Lower lobe of right lung (tissue), 2 donors: ENCODE data around the gene CD93. TPM values are rescaled to one million over a fixed set of nuclear protein-coding genes. Genes with fewer than 3 reads are reported as not detected.

Experiments used
- ATAC-seq, 2 donors: fragments of 200-7000 bp; cut with Tn5 transposase; one replicate each; pipeline ENCODE4 v1.9.1; 2020 to 2022; ENCODE audit warnings: mild to moderate bottlenecking in 2 of 2, moderate library complexity in 2 of 2
- DNase-seq: peaks from one replicate; pipeline ENCODE4 v3.0.0-alpha.2; 2020
- H3K27ac ChIP-seq: fragments of 200-600 bp; one replicate; pipeline ENCODE4 v1.8.0; 2022
- H3K27me3 ChIP-seq: fragments of 200-600 bp; one replicate; pipeline ENCODE4 v1.8.0; 2022; ENCODE audit warnings: low read depth
- H3K36me3 ChIP-seq: fragments of 200-600 bp; one replicate; pipeline ENCODE4 v1.8.0; 2022; ENCODE audit warnings: mild to moderate bottlenecking
- H3K4me1 ChIP-seq: fragments of 200-600 bp; one replicate; pipeline ENCODE4 v1.8.0; 2022
- H3K4me3 ChIP-seq: fragments of 200-600 bp; one replicate; pipeline ENCODE4 v1.8.0; 2022; ENCODE audit warnings: mild to moderate bottlenecking
- H3K9me3 ChIP-seq: fragments of 200-600 bp; one replicate; pipeline ENCODE4 v1.8.0; 2022
- intact Hi-C: fragments of 100-400 bp; cut with DNase I; formaldehyde crosslinking; loops from one replicate; pipeline ENCODE4 v1.11.0; 2022
- total RNA-seq: library from RNA; stranded (reverse); fragmentation: NEBNext Ultra II Directional; extraction: Animal tissue kit (Norgen Biotek cat#: 25700); gene quantifications from one replicate; pipeline ENCODE4 v1.2.1, GENCODE V29; 2021
- TF ChIP-seq, protein P1 (sequence below): fragments of 200-600 bp; IDR thresholded peaks from one replicate; pipeline ENCODE4 v1.8.0; 2022; ENCODE audit warnings: antibody characterized with exemption, mild to moderate bottlenecking
- donor health status: DM: no; HTN: yes; CAD: no; lungs with severe emphysema.

The CD93 gene
- total RNA-seq, 1 donor from 2014 or later: 99.7 TPM

DNA sequence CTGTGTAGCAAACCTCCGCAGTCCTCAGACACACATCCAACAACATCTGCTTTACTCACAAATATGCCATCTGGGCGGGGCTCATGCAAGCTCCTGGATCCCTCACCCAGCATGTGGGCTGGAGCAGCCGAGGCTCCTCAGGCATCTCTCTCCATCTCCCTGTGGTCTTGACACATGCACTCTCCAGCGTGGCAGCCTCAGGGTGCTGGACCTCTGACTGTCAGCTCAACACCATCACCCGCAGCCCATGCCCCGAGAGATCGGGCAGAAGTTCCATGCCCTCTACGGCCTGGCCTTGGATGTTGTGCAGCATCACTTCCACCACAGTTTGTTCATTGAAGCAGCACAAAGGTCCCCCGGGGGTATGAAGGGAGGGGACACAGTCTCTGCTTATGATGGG lies 32.6 kb upstream of the CD93 start:
- H3K27me3 ChIP-seq: no peaks in the 10 kb centered on the region
- DNase-seq (no peak), ATAC-seq (no peak)
- no peaks in the 10 kb centered on the region for H3K9me3 ChIP-seq
- peaks cover 37% of the 10 kb centered on the region for H3K4me1 ChIP-seq
- intact Hi-C loops: no loop called here
- TF ChIP-seq, protein P1, sequence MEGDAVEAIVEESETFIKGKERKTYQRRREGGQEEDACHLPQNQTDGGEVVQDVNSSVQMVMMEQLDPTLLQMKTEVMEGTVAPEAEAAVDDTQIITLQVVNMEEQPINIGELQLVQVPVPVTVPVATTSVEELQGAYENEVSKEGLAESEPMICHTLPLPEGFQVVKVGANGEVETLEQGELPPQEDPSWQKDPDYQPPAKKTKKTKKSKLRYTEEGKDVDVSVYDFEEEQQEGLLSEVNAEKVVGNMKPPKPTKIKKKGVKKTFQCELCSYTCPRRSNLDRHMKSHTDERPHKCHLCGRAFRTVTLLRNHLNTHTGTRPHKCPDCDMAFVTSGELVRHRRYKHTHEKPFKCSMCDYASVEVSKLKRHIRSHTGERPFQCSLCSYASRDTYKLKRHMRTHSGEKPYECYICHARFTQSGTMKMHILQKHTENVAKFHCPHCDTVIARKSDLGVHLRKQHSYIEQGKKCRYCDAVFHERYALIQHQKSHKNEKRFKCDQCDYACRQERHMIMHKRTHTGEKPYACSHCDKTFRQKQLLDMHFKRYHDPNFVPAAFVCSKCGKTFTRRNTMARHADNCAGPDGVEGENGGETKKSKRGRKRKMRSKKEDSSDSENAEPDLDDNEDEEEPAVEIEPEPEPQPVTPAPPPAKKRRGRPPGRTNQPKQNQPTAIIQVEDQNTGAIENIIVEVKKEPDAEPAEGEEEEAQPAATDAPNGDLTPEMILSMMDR: no peak
- no peak overlapping the region for H3K27ac ChIP-seq
- H3K36me3 ChIP-seq: no peaks in the 10 kb centered on the region
- H3K4me3 ChIP-seq: no peak overlapping the region

DNA sequence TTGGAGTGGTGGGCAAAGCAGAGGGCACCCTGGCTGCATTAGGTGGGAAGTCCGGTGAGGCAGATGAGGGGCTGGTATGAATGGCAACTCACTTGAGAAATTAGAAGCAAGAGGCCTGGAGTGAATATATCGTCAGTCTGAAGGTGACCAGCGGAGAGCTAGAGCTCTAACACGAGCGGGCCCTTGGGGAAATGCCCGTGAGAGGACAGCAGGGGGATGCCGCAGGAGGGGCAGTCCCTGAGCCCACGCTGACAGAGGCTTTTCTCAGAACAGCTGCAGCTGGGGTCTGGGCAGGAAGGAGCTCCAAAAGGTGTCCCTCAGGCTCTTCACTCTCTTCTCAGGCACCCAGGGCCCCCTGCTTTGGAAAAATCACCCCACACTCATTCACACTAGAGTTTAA lies 32.0 kb upstream of the CD93 start:
- DNase-seq (no peak), ATAC-seq (no peak)
- no peaks in the 10 kb centered on the region for H3K9me3 ChIP-seq
- H3K27me3 ChIP-seq: no peaks in the 10 kb centered on the region
- TF ChIP-seq, protein P1: no peak
- no peak overlapping the region for H3K27ac ChIP-seq
- intact Hi-C loops: no loop called here
- H3K4me3 ChIP-seq: no peak overlapping the region
- no peaks in the 10 kb centered on the region for H3K36me3 ChIP-seq
- peaks cover 42% of the 10 kb centered on the region for H3K4me1 ChIP-seq

DNA sequence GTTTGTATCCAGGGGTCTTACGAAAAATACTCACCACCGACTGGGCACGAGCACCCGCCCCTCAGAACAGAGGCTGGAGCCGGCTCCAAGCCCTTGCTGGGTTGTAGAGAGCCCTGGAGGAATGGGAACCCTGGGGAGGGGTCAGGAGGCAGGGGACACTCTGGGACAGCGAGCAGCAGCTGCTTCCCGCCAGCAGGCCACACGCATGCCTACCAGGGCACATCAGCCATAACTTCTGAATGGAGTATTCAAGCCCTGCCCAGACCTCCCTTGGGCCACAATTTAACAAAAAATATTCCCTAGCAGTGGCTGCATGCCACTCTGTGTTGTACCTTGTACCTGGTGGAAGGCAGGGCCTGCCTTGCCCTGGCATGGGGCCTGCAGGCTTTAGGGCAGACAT lies 31.6 kb upstream of the CD93 start:
- H3K9me3 ChIP-seq: no peaks in the 10 kb centered on the region
- intact Hi-C loops: no loop called here
- H3K27me3 ChIP-seq: no peaks in the 10 kb centered on the region
- H3K4me3 ChIP-seq: no peak overlapping the region
- H3K36me3 ChIP-seq: no peaks in the 10 kb centered on the region
- peaks cover 42% of the 10 kb centered on the region for H3K4me1 ChIP-seq
- DNase-seq (no peak), ATAC-seq (no peak)
- H3K27ac ChIP-seq: no peak overlapping the region
- TF ChIP-seq, protein P1: no peak

DNA sequence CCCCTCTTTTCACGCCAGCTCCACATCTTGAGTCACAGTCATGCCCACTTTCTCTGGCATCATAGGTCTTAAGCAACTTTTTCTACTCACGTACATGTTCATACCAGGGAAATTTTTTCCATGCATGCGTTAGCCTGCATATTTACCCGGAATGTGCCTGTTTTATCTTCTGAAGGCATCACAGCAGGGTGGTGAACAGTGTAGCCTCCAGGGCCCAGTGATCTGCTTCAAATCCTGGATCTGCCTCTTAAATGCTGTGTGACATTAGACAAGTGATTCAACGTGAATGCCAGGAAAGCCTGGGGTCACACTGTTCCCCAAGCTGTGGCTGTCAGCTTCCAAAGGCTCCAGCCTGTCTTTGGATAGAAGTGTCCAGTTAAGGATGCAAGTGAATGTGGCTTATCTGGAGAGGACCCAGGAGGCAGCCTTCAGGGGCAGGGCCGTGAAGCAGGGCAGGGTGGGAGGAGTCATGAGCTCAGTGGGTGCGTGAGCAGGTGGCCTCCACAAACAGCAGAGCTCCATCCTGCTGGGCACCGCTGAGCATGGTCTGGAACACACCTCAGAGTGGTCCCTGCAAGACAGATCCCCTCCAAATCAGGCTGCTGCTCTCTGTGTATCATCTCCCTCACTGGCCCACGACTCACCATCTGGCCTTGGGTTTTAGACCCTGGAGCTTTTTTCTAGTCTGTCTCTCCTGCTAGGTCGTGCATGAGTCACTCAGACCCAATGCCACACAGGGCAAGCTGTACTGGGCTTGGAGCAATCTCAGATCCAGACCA lies 30.4 kb upstream of the CD93 start:
- TF ChIP-seq, protein P1: no peak
- intact Hi-C loops: no loop called here
- Histone ChIP-seq H3K4me3 (no peak overlapping the region), H3K27ac (peak overlapping the region; percentile 32), H3K9me3 (no peaks in the 10 kb centered on the region), H3K27me3 (no peaks in the 10 kb centered on the region), H3K36me3 (no peaks in the 10 kb centered on the region), H3K4me1 (peaks cover 42% of the 10 kb centered on the region)
- ATAC-seq: peak in 1 of 2 donors; percentile 11
- DNase-seq: no peak

DNA sequence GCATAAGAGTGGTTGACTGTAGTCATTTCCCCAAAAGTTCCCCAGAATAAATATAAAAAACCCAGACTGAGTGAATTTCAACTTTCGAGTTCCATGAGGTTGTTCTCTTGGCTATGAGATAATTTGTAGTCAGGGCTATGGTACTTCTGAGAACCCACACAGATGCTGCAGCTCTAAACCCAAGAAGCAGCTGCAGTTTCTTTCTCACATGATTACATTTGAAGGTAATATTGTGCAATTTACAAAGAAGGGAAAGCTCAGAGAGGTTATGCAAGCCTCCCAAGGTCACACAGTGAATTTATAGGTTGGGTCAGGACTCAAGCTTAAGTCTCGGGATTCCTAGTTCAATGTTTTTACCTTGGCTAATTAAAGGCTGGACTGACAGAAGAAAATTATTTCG lies 29.7 kb upstream of the CD93 start:
- no peaks in the 10 kb centered on the region for H3K36me3 ChIP-seq
- H3K27ac ChIP-seq: peak overlapping the region; percentile 32
- H3K27me3 ChIP-seq: no peaks in the 10 kb centered on the region
- intact Hi-C loops: no loop called here
- no peak overlapping the region for H3K4me3 ChIP-seq
- H3K9me3 ChIP-seq: no peaks in the 10 kb centered on the region
- H3K4me1 ChIP-seq: peaks cover 42% of the 10 kb centered on the region
- TF ChIP-seq, protein P1: no peak
- no peak for DNase-seq
- peak; percentile 32 to 53 for ATAC-seq
